ENCODE measurements around the gene KIAA0825. TPM values are rescaled to one million over a fixed set of nuclear protein-coding genes. Genes with fewer than 3 reads are reported as not detected.
A peak's percentile ranks its signal among the peaks of the same experiment; 100 is the strongest.
"Not testable (repeated sequence)": the region's sequence is repeated elsewhere in the genome, so short reads cannot be mapped to it uniquely, and the experiment has no call there.

The KIAA0825 gene
- total RNA-seq, 1 donor from 2014 or later, result 10.8 TPM

GRCh38 chr5:94577466-94578245 is 40.7 kb downstream of the KIAA0825 start:
- peak; percentile 7 for DNase-seq (ENCODE audit: low read depth)

DNA sequence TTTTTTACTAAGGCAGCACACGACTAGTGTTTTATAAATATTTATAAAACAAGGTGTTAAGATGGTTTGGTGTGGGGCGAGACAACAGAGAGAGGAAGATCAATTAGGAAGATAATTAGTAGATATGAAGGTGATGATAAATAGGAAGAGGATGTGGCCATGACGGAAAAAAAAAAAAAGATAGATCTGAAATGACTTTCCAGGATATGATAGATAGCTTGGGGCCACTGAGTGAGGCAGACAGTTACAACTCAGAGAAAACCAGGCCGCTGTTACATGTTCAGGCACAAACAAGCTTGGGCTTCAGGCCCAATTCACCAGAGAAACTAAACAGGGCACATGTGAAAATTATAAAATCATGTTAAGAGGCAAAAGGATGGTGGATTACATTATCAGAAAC is 43.2 kb downstream of the KIAA0825 start:
- no peak for DNase-seq (ENCODE audit: low read depth)

DNA sequence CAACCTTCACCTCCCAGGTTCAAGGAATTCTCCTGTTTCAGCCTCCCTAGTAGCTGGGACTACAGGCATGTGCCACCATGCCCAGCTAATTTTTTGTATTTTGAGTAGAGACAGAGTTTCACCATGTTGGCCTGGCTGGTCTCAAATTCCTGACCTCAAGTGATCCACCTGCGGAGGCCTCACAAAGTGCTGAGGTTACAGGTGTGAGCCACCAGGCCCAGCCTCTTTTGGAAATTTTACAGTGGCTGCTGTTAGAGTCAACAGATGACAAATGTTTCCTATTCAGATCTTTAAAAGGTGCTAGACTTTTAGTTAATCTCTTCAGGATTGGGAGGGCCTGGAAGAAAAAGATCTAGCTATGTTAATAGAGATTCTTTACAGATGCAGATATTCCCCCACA is 45.1 kb downstream of the KIAA0825 start:
- DNase-seq (ENCODE audit: low read depth), result not testable (repeated sequence)

DNA sequence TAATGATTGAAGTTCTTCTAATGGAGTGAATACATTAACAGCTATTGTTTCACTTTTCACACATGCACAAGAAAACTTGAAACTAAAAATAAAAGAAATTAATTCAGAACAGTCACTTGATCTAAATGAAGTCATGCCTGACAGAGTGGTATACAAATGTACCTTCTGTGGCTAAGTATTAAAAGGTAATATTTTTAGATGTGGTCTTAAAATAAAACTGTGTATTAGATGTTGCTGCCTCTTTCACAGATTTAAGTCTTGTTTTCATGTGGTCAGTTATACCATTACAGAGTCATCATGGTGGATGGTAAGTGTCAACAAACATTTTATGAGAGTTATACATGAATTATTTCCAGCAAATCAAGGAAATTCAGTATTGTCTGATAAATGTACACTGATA is 47.0 kb downstream of the KIAA0825 start:
- no peak for DNase-seq (ENCODE audit: low read depth)

DNA sequence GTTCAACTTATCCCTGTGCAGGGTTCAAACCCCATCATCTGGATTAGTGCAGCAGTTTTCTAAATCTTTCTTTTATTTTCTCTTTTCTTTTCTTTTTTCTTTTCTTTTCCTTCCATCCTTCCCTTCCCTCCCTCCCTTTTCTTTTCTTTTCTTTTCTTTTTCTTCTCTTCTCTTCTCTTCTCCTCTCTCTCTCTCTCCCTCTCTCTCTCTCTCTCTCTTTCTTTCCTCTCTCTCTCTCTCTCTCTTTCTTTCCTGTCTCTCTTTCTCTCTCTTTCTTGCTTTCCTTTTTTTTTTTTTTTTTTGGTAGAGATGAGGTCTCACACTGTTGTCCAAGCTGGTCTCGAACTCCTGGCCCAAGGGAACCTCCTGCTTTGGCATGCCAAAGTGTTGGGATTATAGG is 53.6 kb downstream of the KIAA0825 start:
- DNase-seq (ENCODE audit: low read depth), result no peak

DNA sequence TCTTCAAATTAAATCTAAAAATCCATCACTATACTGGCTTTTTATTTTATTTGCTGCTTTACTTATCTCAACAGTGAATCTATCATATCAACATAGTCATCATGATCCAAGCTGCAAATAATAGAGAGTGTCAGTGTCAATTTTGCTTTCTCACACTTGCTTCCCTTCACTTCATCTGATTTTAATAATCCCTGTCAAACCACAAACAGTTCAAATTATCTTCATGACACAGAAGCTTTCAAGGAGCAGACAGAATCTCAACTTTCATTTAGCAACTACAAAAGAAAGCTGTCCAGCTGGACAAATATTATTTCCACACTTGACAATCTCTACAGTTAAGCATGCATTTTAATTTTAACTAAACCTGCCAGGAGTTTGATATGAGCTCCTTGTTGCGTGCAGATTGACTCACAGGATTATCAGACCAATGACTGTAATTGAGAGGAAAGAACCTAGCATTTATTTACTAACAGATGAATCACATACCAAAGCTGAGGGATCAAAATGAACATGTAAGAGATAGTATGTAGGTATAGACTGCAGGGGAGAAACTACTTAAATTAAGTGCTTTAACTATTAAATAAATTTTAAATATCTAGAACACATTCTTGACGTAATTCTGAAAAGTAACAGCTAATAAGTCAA is 56.0 kb downstream of the KIAA0825 start:
- peak; percentile 62 for DNase-seq (ENCODE audit: low read depth)

DNA sequence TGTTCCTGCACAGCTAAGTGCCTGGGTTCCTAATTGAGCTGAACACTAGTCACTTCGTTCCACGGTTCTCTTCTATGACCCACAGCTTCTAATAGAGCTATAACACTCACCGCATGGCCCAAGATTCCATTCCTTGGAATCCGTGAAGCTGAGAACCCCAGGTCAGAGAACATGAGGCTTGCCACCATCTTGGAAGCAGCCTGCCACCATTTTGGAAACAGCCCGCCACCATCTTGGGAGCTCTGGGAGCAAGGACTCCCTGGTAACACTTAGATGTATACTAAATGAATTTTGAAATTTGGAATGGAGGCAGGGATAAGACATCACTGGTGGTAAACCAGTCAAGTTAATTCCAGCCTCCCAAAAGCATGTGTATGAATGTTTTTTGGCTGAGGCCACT is 60.4 kb downstream of the KIAA0825 start:
- DNase-seq (ENCODE audit: low read depth), result no peak

DNA sequence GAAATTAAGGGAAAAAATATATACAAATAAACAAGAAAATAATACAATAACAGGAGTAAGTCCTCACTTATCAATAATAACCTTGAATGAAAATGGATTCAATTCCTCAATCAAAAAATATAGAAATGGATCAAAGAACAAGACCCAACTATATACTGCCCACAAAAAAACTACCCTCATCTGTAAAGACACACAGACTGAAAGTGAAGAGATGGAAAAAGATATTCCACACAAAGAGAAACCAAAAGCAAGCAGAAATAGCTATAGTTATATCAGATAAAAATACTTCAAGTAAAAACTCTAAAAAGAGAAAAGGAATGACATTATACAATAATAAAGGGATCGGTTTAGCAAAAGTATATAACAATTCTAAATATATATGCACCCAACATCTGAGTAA is 66.5 kb downstream of the KIAA0825 start:
- DNase-seq (ENCODE audit: low read depth), result no peak

- peak; percentile 7 for DNase-seq (ENCODE audit: low read depth)
Observed at GRCh38 chr5:94545870-94546625, 72.4 kb downstream of the KIAA0825 start.

- no peak for DNase-seq (ENCODE audit: low read depth)
Observed at GRCh38 chr5:94544875-94545547, 73.4 kb downstream of the KIAA0825 start.

DNA sequence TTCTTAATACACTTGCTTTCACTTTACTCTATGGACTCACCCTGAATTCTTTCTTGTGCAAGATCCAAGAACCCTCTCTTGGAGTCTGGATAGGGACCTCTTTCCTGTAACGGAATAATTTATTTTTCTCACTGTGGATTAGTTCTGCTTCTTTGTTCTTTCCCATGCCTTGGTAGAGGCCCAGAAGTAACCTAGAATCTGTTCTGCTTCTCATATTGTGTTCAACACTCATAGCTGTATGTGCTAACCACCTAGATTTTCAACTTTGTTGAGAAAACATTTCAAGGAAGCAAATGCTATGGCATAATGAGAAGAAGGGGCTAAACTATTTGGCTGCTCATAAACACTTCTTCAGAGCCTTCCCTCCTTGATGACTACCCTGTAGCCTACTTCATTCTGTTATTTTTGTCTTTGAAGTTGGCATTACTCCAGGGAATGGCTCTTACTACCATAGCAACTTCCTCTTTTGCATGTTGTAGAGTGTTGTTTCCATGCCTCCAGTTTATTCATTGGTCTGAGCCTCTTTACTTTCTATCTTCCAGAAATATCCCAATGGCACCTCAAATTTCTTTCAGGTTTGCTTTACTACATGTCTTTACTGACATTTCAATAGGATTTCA is 74.3 kb downstream of the KIAA0825 start:
- DNase-seq (ENCODE audit: low read depth), result peak; percentile 40

- DNase-seq (ENCODE audit: low read depth), result no peak
Observed at GRCh38 chr5:94540856-94541494, 77.4 kb downstream of the KIAA0825 start.

GRCh38 chr5:94538260-94538659 is 80.1 kb downstream of the KIAA0825 start:
- no peak for DNase-seq (ENCODE audit: low read depth)

DNA sequence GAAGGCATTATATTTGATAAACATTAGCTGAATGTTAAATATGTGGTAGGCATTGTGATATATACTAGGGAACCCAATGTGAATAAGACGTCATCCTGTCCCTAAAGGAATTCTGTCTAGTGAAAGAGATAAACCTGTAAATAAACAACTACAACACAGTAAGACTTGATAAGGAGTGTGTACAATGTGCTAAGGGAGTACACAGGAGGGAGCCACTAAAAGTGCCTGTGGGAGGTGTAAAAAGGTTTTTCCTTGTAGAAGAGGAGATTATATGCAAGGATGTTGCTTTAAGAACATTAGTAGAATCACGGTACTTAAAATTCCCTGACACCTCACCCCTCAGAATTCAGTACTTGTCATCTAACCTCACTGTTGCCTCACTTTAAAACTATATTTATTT is 91.7 kb downstream of the KIAA0825 start:
- DNase-seq (ENCODE audit: low read depth), result no peak

DNA sequence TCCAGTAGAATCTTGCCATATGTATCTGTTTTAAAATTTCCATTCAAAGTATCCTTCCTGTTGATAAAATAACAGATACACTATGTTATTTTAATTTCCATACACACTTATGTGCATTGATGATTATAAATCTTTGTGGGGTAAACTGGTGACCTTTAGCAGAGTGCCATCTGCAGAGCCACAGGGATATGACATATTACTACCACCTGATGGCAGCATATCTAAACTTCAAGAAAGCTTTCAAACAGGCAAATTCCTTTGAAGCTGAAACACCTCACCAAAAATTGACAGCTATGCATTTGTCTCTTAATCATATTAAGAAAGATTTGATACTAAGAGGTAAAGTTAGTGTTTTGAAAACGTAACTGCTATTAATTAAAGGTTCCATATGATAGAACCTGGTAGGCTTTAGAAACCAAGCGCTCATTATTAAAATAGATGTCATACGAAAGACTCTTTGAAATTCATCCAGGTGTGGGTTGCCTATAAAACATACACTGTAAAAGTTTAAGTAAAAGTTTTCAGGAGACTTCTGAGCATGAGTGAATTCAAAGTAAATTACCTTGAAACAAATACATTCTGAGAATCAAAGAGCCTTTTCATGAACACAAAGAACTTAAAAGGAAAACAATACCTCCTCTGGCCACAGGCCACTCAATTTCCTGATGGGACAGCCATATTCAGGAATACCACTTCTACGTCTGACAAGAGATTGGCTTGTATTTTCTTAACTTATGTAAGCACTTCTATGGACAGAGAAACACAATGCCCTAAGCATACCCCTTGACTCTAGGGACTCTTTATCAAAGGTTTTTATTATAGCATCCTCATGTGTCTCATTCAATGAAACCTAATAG is 93.3 kb downstream of the KIAA0825 start:
- DNase-seq (ENCODE audit: low read depth), result peak; percentile 68

- no peak for DNase-seq (ENCODE audit: low read depth)
Observed at GRCh38 chr5:94523018-94523417, 95.4 kb downstream of the KIAA0825 start.

DNA sequence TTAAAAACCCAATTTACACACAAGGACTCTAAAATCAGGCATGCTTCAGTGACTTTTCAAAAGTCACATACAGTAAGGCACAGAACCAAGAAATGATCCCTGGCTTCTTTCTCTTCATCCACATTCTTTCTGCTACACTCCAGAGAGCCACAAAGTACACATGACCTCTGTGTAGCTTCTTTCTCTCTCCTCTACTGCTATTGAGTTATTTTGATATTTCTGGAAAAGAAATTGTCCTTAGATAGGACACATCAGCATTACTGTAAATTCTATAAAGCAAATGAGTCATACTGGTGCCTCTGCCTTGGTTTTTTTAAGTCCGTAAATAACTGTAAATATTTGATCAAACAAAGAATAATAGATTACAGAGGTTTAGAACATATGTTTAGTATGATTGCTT is 96.3 kb downstream of the KIAA0825 start:
- DNase-seq (ENCODE audit: low read depth), result no peak

DNA sequence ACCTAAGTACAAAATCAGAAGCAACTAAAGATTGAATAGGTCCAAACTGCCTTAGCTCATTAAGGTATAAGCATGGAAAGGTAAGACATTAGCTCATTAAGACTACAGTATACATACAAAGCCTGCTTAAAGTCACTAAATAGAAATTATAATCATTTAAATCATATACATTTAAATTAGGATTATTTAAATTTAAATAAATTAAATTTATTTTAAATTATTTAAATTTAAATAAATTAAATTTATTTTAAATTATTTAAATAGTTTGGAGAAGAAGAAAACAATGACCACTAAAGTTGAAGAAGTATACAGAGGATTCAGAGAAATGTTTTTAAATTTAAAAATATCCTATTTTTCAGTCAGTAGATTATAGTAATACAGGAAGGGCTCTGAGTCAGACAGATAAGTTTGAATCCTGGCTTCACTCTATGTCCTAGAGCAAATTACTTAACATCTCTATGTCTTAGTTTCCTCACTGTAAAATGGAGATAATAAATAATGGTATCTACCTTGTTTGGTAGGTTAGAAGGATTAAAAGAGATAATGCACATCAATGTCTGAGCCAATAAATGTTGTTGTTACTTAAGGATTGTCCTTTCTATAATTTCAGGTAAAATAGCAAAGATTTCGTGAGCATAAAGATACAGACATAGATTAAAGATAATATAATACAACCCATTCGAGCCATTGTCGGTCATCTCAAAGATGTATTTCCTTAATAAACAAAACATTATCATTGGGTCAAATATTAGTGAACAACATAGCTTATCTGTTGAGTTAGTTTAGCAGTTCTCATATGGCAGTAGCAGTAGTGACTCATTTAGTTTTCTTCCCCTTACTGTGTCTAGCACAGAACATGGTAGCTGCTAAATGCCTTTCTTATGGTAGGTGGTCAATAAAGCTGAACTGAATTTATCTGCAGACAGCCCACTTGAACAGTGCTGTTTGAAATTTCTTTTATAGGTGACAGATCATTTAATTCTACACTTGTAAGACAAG is 100.6 kb downstream of the KIAA0825 start:
- DNase-seq (ENCODE audit: low read depth), result no peak

DNA sequence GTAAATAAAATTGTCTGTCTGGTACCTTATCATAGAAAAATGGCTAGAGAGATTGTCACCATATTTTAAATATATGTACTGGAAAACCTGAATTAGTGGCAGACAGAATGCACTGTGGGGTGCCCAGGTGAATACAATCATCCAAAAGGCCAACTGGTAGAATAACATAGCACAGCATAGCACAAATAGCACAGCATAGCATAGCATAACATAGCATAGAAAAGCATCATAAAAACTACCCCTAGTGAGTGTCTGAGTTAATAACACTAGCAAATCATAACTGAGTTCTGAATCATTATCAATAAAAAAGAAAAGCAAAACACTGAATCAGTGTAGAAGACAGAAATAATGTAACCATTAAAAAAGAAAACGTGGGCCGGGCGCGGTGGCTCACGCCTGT is 102.3 kb downstream of the KIAA0825 start:
- DNase-seq (ENCODE audit: low read depth), result no peak

Data from renal cortical epithelial cell (primary cell).